Inflammatory macrophage treated with lipopolysaccharide for 4 hours (primary cell): ENCODE data around the gene HLA-A.

Experiments used
- DNase-seq: peaks from one replicate; pipeline ENCODE4 v3.0.0-alpha.2; 2020

The HLA-A gene

DNA sequence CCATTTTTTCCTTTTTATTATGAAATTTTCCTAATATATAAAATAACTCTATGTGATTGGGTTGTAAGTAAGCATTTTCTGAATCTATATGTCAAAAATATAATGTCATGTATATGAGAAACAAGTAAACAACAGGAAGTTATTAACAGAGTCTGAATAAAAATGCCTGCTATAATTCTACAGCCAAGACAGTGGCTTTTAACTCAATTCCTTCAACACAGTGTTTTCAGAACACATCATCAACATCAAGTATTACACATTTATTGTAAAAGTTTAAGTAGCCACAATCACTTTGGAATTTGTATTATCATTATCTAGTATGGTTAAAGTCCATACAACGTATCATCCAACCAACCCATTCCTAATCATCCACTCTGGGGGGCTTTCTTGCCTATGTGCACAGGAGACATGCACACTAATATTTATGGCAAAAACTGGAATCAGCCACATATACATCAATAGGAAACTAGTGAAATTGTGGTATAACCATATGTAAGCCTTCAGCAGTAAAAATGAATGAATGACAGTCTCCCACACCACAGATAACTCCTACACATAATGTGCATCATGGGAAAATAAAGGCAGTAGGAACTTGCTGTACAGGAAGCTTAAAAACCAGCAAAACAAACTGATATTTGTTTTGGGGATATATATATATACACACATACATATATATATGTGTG is 6.9 kb upstream of the HLA-A start:
- no peak for DNase-seq

DNA sequence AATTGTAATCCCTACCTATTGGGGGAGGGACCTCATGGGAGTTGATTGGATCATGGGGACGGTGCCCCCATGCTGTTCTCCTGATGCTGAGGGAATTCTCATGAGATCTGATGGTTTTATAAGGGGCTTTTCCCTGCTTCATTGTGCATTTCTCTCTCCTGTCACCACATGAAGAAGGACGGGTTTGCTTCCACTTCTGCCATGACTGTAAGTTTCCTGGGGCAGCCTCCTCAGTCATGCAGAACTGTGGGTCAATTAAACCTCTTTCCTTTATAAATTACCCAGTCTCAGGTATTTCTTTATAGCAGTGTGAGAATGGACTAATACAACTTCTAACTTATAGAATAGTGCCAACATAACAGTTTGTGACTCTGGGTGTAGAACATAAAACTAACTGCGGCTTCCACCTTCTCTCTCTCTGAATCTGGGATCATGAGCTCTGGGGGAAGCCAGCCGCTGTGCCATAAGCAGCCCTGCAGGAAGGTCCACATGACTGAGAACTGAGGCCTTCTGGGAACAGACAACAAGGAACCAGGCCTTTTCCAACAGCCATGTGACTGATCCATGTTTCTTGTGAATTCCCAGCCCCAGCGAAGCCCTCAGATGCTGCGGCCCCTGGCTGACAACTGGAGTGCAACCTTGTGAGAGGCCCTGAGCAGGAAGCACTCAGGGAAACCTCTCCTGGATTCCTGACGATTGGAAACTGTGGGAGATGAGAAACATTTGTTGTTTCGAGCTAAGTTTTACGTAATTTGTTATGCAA is 3.4 kb upstream of the HLA-A start:
- DNase-seq: no peak

DNA sequence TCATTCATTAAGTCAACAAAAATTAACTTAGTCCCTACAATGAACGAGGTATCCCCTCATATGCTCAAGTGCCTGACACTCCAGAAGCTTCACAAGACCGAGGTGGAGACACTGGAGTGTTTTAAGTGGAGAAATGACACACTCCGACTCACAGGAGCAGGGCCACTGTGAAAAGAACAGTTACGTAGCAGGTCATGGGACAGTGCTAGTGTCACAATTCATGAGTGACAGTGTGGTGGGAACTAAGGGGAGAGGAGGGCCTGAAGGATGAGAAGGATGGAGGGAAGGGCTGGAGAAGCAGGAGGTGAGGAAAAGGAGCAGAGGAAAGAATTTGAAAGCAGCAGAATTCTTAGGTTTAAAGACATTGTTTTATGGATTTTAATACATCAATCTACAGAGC is 1.3 kb upstream of the HLA-A start:
- peak; percentile 78 for DNase-seq

DNA sequence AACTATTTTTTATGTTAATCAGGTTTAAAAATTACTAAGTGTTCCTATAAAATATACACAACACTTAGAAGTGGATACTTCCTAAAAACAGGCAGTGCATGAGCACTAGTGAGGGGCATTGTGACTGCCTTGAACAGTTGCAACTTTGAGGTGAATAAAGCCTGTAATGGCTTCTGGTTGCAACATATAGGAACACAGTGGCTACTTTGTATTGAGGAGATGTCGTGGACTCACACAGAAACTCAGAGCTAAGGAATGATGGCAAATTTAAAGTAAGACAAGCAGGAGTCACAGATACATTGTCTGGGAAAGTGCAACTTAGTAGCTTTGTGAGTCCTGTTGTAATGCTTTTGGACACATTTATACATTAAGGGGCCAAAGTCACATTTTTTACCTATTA is 861 bp upstream of the HLA-A start:
- DNase-seq: peak; percentile 58

DNA sequence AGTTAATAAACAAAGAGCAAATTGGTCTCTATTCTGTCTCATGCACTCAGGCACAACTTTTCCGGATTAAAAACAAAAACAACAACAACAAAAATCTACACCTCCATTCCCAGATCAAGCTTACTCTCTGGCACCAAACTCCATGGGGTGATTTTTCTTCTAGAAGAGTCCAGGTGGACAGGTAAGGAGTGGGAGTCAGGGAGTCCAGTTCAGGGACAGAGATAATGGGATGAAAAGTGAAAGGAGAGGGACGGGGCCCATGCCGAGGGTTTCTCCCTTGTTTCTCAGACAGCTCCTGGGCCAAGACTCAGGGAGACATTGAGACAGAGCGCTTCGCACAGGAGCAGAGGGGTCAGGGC is 437 bp upstream of the HLA-A start:
- no peak for DNase-seq

DNA sequence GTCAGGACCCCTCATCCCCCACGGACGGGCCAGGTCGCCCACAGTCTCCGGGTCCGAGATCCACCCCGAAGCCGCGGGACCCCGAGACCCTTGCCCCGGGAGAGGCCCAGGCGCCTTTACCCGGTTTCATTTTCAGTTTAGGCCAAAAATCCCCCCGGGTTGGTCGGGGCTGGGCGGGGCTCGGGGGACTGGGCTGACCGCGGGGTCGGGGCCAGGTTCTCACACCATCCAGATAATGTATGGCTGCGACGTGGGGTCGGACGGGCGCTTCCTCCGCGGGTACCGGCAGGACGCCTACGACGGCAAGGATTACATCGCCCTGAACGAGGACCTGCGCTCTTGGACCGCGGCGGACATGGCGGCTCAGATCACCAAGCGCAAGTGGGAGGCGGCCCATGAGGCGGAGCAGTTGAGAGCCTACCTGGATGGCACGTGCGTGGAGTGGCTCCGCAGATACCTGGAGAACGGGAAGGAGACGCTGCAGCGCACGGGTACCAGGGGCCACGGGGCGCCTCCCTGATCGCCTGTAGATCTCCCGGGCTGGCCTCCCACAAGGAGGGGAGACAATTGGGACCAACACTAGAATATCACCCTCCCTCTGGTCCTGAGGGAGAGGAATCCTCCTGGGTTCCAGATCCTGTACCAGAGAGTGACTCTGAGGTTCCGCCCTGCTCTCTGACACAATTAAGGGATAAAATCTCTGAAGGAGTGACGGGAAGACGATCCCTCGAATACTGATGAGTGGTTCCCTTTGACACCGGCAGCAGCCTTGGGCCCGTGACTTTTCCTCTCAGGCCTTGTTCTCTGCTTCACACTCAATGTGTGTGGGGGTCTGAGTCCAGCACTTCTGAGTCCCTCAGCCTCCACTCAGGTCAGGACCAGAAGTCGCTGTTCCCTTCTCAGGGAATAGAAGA is 978 bp downstream of the HLA-A start:
- DNase-seq: peak; percentile 39

GRCh38 chr6:29945281-29945820 is 3.0 kb downstream of the HLA-A start:
- no peak for DNase-seq

DNA sequence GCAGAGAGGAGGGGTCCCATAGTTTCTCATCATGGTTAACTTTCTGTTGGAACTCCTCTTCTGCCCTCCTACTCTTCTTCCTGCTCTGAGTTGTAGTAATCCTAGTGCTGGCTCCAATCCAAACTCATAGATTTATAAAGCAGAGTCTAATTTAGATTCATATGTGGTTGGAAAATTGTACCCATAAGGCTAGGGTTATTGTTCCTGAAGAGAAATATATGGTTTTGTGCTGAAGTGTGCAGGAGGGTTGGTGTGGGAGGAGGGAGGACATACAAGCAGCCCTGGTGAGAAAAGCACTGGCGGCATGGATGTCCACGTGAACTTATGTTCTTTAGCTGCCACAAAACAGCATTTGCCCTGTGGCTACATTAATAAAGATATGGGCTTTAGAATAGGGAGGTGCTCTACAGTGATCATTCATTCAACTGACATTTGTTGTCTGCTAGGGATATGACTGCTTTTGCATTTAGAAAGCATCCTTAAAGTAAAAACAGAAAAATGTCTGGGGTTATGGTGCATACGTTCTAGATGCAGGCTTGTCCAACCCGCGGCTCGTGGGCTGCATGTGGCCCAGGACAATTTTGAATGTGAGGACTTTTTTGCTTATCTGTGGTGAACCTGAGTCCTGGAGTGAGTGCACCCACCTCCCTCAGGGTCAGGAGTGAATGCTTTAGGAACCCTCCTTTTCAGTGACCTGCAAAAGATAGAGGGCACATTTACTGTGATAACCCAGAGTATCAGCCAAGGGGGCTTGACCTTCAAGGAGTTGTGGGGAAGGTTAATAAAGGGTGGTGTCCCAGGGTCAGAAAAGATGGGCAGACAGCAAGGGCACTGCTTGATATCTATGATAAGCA is 4.1 kb downstream of the HLA-A start:
- no peak for DNase-seq

- DNase-seq: no peak
Observed at GRCh38 chr6:29947077-29947980, 5.0 kb downstream of the HLA-A start.

- DNase-seq: no peak
Observed at GRCh38 chr6:29948277-29948676, 5.9 kb downstream of the HLA-A start.

GRCh38 chr6:29949934-29950333 is 7.6 kb downstream of the HLA-A start:
- no peak for DNase-seq

DNA sequence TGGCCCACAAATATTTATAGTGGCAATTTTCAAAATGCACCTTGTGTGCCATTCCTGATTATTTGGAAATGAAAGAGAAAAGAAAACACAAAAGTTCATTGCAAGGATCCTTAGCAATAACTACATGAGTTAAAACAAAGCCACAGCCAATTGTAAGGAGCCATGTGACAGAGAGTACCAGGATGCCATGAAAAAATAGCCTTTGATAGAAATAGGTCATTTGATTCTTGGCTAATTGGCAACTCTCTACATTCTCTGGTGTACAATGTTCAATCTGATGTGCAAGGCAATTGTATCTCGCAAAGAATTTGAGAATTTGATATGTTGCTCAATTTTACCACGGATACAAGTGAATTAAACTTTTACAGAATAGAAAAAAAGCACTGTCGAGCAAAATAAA is 9.6 kb downstream of the HLA-A start:
- DNase-seq: no peak

DNA sequence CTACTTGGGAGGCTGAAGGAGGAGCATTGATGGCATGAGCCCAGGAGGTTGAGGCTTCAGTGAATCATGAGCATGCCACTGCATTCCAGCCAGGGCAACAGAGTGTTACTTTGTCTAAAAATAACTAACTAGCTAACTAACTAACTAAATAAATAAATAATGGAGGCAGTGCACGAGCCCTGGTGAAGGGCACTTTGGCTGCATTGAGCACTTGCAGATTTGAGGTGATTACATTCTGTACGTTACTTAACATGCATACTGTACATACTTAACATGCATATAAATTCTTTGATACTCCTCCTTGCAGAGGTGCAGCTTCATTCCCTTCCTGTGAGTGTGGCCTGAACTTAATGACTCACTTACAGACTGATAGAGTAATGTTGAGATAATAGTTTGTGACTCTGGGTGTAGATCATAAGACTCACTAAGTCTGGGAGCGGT is 10.7 kb downstream of the HLA-A start:
- DNase-seq: no peak

DNA sequence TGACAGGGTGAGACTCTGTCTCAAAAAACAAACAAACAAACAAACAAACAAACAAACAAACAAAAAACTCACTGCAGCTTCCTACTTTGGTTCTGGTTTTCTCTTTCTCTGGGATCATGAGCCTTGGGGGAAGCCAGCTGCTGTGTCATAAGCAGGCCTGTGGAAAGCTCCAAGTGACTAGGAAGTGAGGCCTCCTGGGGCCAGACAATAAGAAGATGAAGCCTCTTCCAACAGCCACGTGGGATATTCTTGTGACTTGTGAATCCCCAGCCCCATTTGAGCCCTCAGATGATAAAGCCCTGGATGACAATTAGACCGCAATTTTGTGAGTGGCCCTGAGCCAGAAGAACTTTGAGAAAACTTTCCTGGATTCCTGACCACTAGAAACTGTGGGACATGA is 11.4 kb downstream of the HLA-A start:
- DNase-seq: no peak

DNA sequence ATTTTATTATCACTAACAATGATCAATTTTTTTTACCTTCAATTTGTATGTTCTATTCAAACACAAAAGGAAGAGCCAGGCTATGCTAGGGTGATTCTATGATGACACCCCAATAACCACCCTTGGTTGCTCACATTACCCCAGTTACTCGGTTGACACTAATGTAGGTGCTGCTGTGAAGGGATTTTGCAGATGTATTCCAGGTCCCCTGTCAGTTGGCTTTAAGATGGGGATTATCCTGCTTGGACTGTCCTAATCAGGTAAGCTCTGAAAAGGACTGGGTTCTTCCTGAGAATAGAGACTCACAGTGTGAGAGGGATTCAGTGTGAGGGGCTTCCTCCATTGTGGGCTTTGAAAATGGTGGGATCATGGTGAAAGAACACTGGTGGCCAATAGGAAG is 11.9 kb downstream of the HLA-A start:
- no peak for DNase-seq

DNA sequence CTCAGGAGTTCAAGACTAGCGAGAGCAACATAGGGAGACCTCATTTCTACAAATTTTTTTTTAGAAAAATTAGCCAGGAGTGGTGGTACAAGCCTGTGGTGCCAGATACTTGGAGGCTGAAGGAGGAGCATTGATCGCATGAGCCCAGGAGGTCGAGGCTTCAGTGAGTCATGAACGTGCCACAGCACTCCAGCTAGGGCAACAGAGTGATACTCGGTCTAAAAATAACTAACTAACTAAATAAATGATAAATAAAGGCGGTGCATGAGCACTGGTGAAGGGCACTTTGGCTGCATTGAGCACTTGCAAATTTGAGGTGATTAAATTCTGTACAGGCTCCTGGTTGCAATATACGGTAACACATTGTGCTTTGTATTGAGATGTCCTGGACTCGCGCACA is 13.5 kb downstream of the HLA-A start:
- DNase-seq: no peak

DNA sequence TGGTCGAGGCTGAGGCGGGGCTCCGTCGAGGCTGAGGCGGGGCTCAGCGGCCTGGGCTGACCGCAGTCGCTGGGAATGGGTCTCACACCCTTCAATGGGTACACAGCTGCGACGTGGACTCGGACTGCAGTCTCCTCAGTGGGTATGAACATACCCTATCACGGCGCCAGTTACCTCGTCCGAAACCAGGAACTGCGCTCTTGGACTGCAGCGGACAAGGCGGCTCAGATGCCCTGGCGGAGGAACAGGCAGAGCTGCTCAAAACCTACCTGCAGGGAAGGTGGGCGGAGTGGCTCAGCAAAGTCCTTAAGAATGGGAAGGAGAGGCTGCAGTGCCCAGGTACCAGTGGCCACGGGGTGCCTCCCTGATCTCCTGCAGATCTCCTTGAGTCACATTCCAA is 14.2 kb downstream of the HLA-A start:
- DNase-seq: no peak

- DNase-seq: no peak
Observed at GRCh38 chr6:29958046-29958445, 15.7 kb downstream of the HLA-A start.

DNA sequence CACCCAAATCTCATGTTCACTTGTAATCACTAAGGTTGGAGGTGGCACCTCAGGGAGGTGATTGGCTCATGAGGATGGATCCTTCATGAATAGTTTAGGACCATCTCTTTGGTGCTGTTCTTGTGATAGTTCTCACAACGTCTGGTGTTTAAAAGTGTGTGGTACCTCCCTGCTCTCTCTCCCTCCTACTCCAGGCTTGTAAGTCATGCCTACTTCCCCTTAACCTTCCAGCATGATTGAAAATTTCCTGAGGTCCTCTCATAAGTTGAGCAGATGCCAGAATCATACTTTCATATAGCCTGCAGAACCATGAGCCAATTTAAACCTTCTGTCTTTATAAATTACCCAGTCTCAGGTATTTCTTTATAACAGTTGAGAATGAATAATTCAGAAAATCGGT is 16.6 kb downstream of the HLA-A start:
- DNase-seq: peak; percentile 24

DNA sequence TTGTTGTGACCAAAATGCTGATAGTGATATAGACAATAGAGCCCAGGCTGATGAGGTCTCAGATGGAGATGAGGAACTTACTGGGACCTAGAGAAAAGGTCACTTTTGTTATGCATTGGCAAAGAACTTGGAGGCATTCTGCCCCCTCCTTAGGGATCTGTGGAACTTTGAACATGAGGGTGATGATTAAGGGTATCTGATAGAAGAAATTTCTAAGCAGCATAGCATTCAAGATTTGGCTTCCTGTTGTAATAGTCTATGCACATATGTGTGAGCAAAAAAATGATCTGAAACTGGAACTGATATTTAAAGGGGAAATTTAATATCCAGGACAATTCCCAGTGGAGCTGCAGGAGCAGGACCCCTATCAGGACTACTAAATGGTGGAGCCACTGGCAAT is 17.1 kb downstream of the HLA-A start:
- DNase-seq: no peak

DNA sequence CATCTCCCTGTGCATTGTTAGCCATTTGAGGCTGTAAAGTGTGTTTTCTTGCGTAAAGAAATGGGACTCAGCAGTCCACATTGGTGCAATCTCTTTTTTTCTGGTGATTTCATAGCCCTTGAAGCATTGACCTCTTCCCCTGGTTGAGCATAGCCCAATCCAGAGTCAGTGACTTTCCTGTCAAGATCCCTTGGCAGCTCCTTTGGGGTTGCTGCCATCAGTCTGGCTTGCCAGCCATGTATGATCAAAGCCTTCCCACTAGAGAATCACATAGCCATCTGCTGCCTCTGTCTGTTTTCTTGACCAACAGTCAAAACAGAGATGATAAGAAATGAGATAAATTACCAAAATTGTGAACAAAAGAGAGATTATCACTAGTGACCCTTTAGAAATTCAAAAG is 19.6 kb downstream of the HLA-A start:
- no peak for DNase-seq
